Upper lobe of left lung (tissue), 4 donors: Measurements from ENCODE around the gene COL6A1.

Experiments
- EP300 ChIP-seq, 4 donors: sonication (generic); formaldehyde crosslinking; IDR thresholded peaks; one replicate each; pipeline ENCODE4 v1.5.1; 2017; ENCODE audit warnings: antibody characterized with exemption in 4 of 4, control low read depth in 2 of 4
- POLR2A ChIP-seq, 4 donors: fragments of 450-650 bp; IDR thresholded peaks; one replicate each; pipeline ENCODE4 v1.5.1; 2016 to 2017; ENCODE audit warnings: antibody characterized with exemption in 4 of 4, mild to moderate bottlenecking in 2 of 4
- POLR2AphosphoS5 ChIP-seq, 2 donors: sonication (generic); formaldehyde crosslinking; IDR thresholded peaks; one replicate each; pipeline ENCODE4 v1.5.1; 2017; ENCODE audit warnings: antibody characterized with exemption in 2 of 2
- TF ChIP-seq, protein P1 (sequence below), 6 experiments: fragments of 450-650 bp in 4 of 6; fragments of 200-600 bp in 2 of 6; sonication (generic) in 2 of 6; IDR thresholded peaks; one replicate each; pipeline ENCODE4 v1.5.1; 2016 to 2019; ENCODE audit warnings: antibody characterized with exemption in 6 of 6

DNA sequence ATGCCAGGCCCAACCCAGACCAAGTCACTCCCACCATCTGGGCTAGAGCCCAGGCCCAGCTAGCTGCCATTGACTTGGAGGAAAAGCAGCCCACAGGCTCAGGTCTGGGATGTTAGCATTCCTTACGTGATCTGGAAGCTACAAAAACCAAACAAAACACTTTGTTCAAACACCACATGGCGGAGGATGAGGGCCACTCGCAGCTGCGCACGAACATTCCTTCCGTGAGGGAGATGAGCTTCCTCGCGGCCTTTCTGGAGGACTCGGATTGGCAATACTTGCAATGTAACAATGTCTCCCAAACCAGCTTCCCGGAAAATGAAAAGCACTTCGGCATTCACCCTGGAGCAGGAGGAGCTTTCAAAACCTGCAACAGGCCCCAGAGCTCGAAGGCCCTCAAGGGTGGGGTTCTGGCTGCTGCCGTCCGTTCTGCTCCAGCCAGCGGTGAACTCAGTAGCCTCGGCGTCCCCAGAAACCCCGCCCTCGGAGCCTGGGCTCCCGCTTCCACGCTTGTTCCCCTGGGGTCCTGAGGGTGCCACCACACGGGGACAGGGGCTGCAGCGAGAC lies 40.5 kb downstream of the COL6A1 start:
- TF ChIP-seq, protein P1, sequence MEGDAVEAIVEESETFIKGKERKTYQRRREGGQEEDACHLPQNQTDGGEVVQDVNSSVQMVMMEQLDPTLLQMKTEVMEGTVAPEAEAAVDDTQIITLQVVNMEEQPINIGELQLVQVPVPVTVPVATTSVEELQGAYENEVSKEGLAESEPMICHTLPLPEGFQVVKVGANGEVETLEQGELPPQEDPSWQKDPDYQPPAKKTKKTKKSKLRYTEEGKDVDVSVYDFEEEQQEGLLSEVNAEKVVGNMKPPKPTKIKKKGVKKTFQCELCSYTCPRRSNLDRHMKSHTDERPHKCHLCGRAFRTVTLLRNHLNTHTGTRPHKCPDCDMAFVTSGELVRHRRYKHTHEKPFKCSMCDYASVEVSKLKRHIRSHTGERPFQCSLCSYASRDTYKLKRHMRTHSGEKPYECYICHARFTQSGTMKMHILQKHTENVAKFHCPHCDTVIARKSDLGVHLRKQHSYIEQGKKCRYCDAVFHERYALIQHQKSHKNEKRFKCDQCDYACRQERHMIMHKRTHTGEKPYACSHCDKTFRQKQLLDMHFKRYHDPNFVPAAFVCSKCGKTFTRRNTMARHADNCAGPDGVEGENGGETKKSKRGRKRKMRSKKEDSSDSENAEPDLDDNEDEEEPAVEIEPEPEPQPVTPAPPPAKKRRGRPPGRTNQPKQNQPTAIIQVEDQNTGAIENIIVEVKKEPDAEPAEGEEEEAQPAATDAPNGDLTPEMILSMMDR (IDR thresholded peaks at IDR 0.05): no peak
- no peak for TF ChIP-seq POLR2A (IDR thresholded peaks at IDR 0.05)
- TF ChIP-seq POLR2AphosphoS5 (IDR thresholded peaks at IDR 0.05): no peak
- no peak for TF ChIP-seq EP300 (IDR thresholded peaks at IDR 0.05)
